ENCODE data around the gene ABCC2. TPM values are rescaled to one million over a fixed set of nuclear protein-coding genes. Genes with fewer than 3 reads are reported as not detected.
"Not testable (repeated sequence)": the region's sequence is repeated elsewhere in the genome, so short reads cannot be mapped to it uniquely, and the experiment has no call there.

ABCC2 gene
- total RNA-seq, 4 donors from 2014 or later = 0.32 to 2.9 (median 0.42) TPM

DNA sequence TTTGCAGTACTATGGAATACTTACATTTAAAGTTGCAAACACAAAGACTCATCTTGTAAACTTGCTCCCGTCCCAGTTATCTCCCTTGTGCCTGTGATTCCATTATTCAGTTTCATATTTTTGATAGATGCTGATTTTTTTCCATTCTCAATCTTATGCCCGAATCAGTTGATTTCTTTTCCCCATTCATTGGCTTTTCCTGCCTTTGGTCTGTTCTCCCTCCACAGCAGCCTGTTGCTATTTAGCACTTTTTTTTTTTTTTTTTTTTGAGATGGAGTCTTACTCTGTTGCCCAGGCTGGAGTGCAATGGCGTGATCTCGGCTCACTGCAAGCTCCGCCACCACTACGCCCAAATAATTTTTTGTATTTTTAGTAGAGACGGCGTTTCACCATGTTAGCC is 78.0 kb downstream of the ABCC2 start:
- H3K27ac ChIP-seq (replicated peaks in 1 of 4) = no peak overlapping the region
- no peaks in the 10 kb centered on the region for H3K9me3 ChIP-seq
- no peaks in the 10 kb centered on the region for H3K4me1 ChIP-seq
- no peak for TF ChIP-seq POLR2A (IDR thresholded peaks at IDR 0.05; ENCODE audit: low read depth)
- TF ChIP-seq, protein P1, sequence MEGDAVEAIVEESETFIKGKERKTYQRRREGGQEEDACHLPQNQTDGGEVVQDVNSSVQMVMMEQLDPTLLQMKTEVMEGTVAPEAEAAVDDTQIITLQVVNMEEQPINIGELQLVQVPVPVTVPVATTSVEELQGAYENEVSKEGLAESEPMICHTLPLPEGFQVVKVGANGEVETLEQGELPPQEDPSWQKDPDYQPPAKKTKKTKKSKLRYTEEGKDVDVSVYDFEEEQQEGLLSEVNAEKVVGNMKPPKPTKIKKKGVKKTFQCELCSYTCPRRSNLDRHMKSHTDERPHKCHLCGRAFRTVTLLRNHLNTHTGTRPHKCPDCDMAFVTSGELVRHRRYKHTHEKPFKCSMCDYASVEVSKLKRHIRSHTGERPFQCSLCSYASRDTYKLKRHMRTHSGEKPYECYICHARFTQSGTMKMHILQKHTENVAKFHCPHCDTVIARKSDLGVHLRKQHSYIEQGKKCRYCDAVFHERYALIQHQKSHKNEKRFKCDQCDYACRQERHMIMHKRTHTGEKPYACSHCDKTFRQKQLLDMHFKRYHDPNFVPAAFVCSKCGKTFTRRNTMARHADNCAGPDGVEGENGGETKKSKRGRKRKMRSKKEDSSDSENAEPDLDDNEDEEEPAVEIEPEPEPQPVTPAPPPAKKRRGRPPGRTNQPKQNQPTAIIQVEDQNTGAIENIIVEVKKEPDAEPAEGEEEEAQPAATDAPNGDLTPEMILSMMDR (IDR thresholded peaks at IDR 0.05) = no peak
- TF ChIP-seq POLR2AphosphoS5 (IDR thresholded peaks at IDR 0.05) = no peak
- TF ChIP-seq EP300 (IDR thresholded peaks at IDR 0.05) = no peak
- 95% methylated on average over 8 of the region's 8 CpGs for WGBS
- intact Hi-C loops (cut with DNase I) = no loop called here
- H3K27me3 ChIP-seq = no peaks in the 10 kb centered on the region
- DNase-seq (ENCODE audit: extremely low spot score) = no peak
- no peak overlapping the region for H3K4me3 ChIP-seq
- no peaks in the 10 kb centered on the region for H3K36me3 ChIP-seq

DNA sequence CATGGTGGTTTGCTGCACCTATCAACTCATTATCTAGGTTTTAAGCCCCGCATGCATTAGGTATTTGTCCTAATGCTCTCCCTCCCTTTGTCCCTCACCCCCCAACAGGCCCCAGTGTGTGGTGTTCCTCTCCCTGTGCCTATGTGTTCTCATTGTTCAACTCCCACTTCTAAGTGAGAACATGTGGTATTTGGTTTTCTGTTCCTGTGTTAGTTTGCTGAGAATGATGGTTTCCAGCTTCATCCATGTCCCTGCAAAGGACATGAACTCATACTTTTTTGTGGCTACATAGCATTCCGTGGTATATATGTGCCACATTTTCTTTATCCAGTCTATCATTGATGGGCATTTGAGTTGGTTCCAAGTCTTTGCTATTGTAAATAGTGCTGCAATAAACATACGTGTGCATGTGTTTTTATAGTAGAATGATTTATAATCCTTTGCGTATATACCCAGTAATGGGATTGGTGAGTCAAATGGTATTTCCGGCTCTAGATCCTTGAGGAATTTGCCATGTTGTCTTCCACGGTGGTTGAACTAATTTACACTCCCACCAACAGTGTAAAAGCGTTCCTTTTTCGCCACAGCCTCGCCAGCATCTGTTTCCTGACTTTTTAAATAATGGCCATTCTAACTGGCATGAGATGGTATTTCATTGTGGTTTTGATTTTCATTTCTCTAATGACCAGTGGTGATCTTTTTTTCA is 81.2 kb downstream of the ABCC2 start:
- H3K4me3 ChIP-seq; H3K27ac ChIP-seq (replicated peaks in 1 of 4); H3K27me3 ChIP-seq; H3K9me3 ChIP-seq; H3K36me3 ChIP-seq; DNase-seq (ENCODE audit: extremely low spot score); intact Hi-C loops (cut with DNase I); H3K4me1 ChIP-seq: not testable (repeated sequence)
- 64% methylated on average over 9 of the region's 9 CpGs for WGBS

DNA sequence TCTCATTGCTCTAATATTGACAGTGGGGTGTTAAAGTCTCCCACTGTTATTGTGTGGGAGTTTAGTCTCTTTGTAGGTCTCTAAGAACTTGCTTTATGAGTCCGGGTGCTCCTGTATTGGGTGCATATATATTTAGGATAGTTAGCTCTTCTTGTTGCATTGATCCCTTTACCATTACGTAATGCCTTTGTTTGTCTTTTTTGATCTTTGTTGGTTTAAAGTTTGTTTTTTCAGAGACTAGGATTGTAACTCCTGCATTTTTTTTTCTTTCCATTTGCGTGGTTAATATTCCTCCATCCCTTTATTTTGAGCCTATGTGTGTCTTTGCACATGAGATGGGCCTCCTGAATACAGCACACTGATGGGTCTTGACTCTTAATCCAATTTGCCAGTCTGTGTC is 84.8 kb downstream of the ABCC2 start:
- H3K4me3 ChIP-seq; H3K9me3 ChIP-seq; intact Hi-C loops (cut with DNase I); H3K4me1 ChIP-seq; H3K27me3 ChIP-seq; H3K27ac ChIP-seq (replicated peaks in 1 of 4); DNase-seq (ENCODE audit: extremely low spot score); H3K36me3 ChIP-seq: not testable (repeated sequence)
- 91% methylated on average over 3 of the region's 3 CpGs for WGBS

DNA sequence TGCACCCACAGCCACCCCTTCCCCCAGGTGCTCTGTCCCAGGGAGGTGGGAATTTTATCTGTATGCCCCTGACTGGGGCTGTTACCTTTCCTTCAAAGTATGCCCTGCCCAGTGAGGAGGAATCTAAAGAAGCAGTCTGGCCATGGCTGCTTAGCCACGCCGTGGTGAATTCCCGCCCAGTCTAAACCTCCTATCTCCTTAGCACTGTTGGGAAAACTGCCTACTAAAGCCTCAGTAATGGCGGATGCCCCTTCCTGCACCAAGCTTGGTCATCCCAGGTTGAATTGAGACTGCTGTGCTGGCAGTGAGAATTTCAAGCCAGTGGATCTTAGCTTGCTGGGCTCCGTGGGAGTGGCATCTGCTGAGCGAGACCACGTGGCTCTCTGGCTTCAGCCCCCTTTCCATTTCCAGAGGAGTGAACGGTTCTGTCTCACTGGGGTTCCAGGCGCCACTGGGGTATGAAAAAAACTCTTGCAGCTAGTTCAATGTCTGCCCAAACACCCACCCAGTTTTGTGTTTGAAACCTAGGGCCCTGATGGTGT is 87.2 kb downstream of the ABCC2 start:
- no peak for DNase-seq (ENCODE audit: extremely low spot score)
- H3K36me3 ChIP-seq = peaks cover 0 to 2% (median 0%) of the 10 kb centered on the region in 4 donors
- H3K27ac ChIP-seq (replicated peaks in 1 of 4) = no peak overlapping the region
- no peak overlapping the region for H3K4me3 ChIP-seq
- intact Hi-C loops (cut with DNase I) = no loop called here
- TF ChIP-seq POLR2AphosphoS5 (IDR thresholded peaks at IDR 0.05) (no peak), POLR2A (IDR thresholded peaks at IDR 0.05; ENCODE audit: low read depth) (no peak), EP300 (IDR thresholded peaks at IDR 0.05) (no peak)
- TF ChIP-seq, protein P1 (IDR thresholded peaks at IDR 0.05) = no peak
- no peaks in the 10 kb centered on the region for H3K9me3 ChIP-seq
- peaks cover 0 to 8% (median 0%) of the 10 kb centered on the region in 4 donors for H3K27me3 ChIP-seq
- peaks cover 0 to 10% (median 3%) of the 10 kb centered on the region in 4 donors for H3K4me1 ChIP-seq
- 78% methylated on average over 9 of the region's 9 CpGs for WGBS

DNA sequence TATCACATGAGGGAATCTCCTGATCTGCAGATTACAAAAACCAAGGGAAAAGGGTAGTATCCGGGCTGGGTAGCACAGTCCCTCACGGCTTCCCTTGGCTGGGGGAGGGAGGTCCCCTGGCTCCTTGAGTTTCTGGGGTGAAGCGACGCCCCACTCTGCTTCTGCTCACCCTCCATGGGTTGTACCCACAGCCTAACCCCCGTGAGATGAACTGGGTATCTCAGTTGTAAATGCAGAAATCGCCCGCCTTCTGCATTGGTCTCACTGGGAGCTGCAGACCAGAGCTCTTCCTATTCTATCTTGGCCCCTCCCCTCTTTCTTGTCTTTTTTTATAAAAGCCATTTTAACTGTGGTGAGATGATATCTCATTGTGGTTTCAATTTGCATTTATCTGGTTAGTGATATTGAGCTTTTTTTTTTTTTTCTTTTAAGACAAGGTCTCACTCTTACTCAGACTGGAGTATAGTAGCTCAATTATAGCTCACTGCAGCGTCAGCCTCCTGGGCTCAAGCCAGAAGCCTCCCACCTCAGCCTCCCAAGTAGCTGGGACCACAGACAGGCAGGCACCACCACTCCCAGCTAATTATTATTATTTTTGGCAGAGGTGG is 87.8 kb downstream of the ABCC2 start:
- Histone ChIP-seq H3K9me3 (no peaks in the 10 kb centered on the region), H3K27ac (replicated peaks in 1 of 4) (no peak overlapping the region), H3K27me3 (peaks cover 0 to 8% (median 0%) of the 10 kb centered on the region in 4 donors), H3K4me3 (no peak overlapping the region), H3K4me1 (peaks cover 0 to 12% (median 4%) of the 10 kb centered on the region in 4 donors), H3K36me3 (peaks cover 0 to 3% (median under 1%) of the 10 kb centered on the region in 4 donors)
- TF ChIP-seq, protein P1 (IDR thresholded peaks at IDR 0.05) = no peak
- TF ChIP-seq POLR2A (IDR thresholded peaks at IDR 0.05; ENCODE audit: low read depth) (no peak), EP300 (IDR thresholded peaks at IDR 0.05) (no peak)
- intact Hi-C loops (cut with DNase I) = no loop called here
- WGBS = 75% methylated on average over 8 of the region's 8 CpGs
- DNase-seq (ENCODE audit: extremely low spot score) = no peak
